Muscle layer of colon (tissue), 2 donors: ENCODE data around the gene ZNF407.

Experiments
- H3K27ac ChIP-seq: one replicate; pipeline ENCODE4 v1.7.0; 2013; ENCODE audit warnings: low read depth, mild to moderate bottlenecking, low read length, moderate library complexity
- H3K27me3 ChIP-seq, 2 donors: one replicate each; pipeline ENCODE4 v1.7.0; 2013; ENCODE audit warnings: low read length in 2 of 2, mild to moderate bottlenecking in 2 of 2; ENCODE audit not compliant: insufficient read depth in 2 of 2, control insufficient read depth in 1 of 2
- H3K36me3 ChIP-seq: one replicate; pipeline ENCODE4 v1.7.0; 2013; ENCODE audit warnings: mild to moderate bottlenecking, low read length; ENCODE audit not compliant: insufficient read depth
- H3K4me1 ChIP-seq: one replicate; pipeline ENCODE4 v1.7.0; 2013; ENCODE audit warnings: mild to moderate bottlenecking, low read length; ENCODE audit not compliant: insufficient read depth
- H3K4me3 ChIP-seq, 2 donors: one replicate each; pipeline ENCODE4 v1.7.0; 2013; ENCODE audit warnings: low read length in 2 of 2, low read depth in 1 of 2, mild to moderate bottlenecking in 1 of 2, moderate library complexity in 1 of 2
- H3K9ac ChIP-seq: one replicate; pipeline ENCODE4 v1.7.0; 2013; ENCODE audit warnings: low read length
- H3K9me3 ChIP-seq: one replicate; pipeline ENCODE4 v1.7.0; 2013; ENCODE audit warnings: mild to moderate bottlenecking, low read length
- donor health status: abdominal sarcoma.
- donor health status: Adenocarcinoma of cecum.

The ZNF407 gene

GRCh38 chr18:74632351-74632679 is 34.6 kb downstream of the ZNF407 start:
- no peaks in the 10 kb centered on the region for H3K9me3 ChIP-seq
- no peaks in the 10 kb centered on the region for H3K27me3 ChIP-seq
- H3K4me3 ChIP-seq, result no peak overlapping the region
- peaks cover 14% of the 10 kb centered on the region for H3K36me3 ChIP-seq
- H3K4me1 ChIP-seq, result no peaks in the 10 kb centered on the region
- no peak overlapping the region for H3K9ac ChIP-seq
- H3K27ac ChIP-seq, result no peak overlapping the region

- no peak overlapping the region for H3K9ac ChIP-seq
- no peaks in the 10 kb centered on the region for H3K4me1 ChIP-seq
These were observed 35.2 kb downstream of the ZNF407 start for GRCh38 chr18:74632856-74633255.

GRCh38 chr18:74633652-74634352 is 36.1 kb downstream of the ZNF407 start:
- Histone ChIP-seq H3K27me3 (no peaks in the 10 kb centered on the region), H3K27ac (no peak overlapping the region), H3K36me3 (peaks cover 14% of the 10 kb centered on the region), H3K4me3 (no peak overlapping the region), H3K4me1 (no peaks in the 10 kb centered on the region), H3K9ac (no peak overlapping the region), H3K9me3 (no peaks in the 10 kb centered on the region)

More at GRCh38 chr18:74632856-74633255, 35.2 kb downstream of the ZNF407 start:
- Histone ChIP-seq H3K36me3 (peaks cover 14% of the 10 kb centered on the region), H3K27me3 (no peaks in the 10 kb centered on the region), H3K9me3 (no peaks in the 10 kb centered on the region), H3K4me3 (no peak overlapping the region), H3K27ac (no peak overlapping the region)

GRCh38 chr18:74635224-74635975 is 37.7 kb downstream of the ZNF407 start:
- H3K4me1 ChIP-seq, result no peaks in the 10 kb centered on the region
- no peak overlapping the region for H3K9ac ChIP-seq
- H3K27ac ChIP-seq, result no peak overlapping the region
- no peak overlapping the region for H3K4me3 ChIP-seq
- peaks cover 14% of the 10 kb centered on the region for H3K36me3 ChIP-seq
- no peaks in the 10 kb centered on the region for H3K27me3 ChIP-seq
- no peaks in the 10 kb centered on the region for H3K9me3 ChIP-seq

- Histone ChIP-seq H3K9me3 (no peaks in the 10 kb centered on the region), H3K4me1 (no peaks in the 10 kb centered on the region), H3K27me3 (no peaks in the 10 kb centered on the region), H3K36me3 (peaks cover 8% of the 10 kb centered on the region), H3K4me3 (no peak overlapping the region), H3K27ac (no peak overlapping the region), H3K9ac (no peak overlapping the region)
These were observed 39.4 kb downstream of the ZNF407 start for GRCh38 chr18:74637070-74637469.

- H3K4me3 ChIP-seq, result no peak overlapping the region
- H3K27ac ChIP-seq, result no peak overlapping the region
- no peaks in the 10 kb centered on the region for H3K9me3 ChIP-seq
- no peaks in the 10 kb centered on the region for H3K36me3 ChIP-seq
- no peaks in the 10 kb centered on the region for H3K4me1 ChIP-seq
- no peaks in the 10 kb centered on the region for H3K27me3 ChIP-seq
- no peak overlapping the region for H3K9ac ChIP-seq
These were observed 40.5 kb downstream of the ZNF407 start for GRCh38 chr18:74638210-74638609.

GRCh38 chr18:74644713-74645112 is 47.0 kb downstream of the ZNF407 start:
- Histone ChIP-seq H3K4me1 (peaks cover 22% of the 10 kb centered on the region), H3K4me3 (no peak overlapping the region), H3K9me3 (no peaks in the 10 kb centered on the region), H3K36me3 (no peaks in the 10 kb centered on the region), H3K9ac (no peak overlapping the region), H3K27me3 (no peaks in the 10 kb centered on the region), H3K27ac (no peak overlapping the region)

- Histone ChIP-seq H3K9ac (no peak overlapping the region), H3K4me1 (peaks cover 22% of the 10 kb centered on the region), H3K27me3 (no peaks in the 10 kb centered on the region), H3K9me3 (no peaks in the 10 kb centered on the region), H3K36me3 (no peaks in the 10 kb centered on the region), H3K27ac (no peak overlapping the region), H3K4me3 (no peak overlapping the region)
These were observed 48.0 kb downstream of the ZNF407 start for GRCh38 chr18:74645679-74646078.

GRCh38 chr18:74651327-74652128 is 53.9 kb downstream of the ZNF407 start:
- no peaks in the 10 kb centered on the region for H3K9me3 ChIP-seq
- H3K27ac ChIP-seq, result peak overlapping the region; percentile 9
- no peak overlapping the region for H3K4me3 ChIP-seq
- H3K9ac ChIP-seq, result no peak overlapping the region
- no peaks in the 10 kb centered on the region for H3K36me3 ChIP-seq
- H3K4me1 ChIP-seq, result peaks cover 11% of the 10 kb centered on the region
- no peaks in the 10 kb centered on the region for H3K27me3 ChIP-seq

GRCh38 chr18:74652392-74652988 is 54.8 kb downstream of the ZNF407 start:
- H3K27me3 ChIP-seq, result no peaks in the 10 kb centered on the region
- peaks cover 15% of the 10 kb centered on the region for H3K4me1 ChIP-seq
- H3K27ac ChIP-seq, result no peak overlapping the region
- no peak overlapping the region for H3K9ac ChIP-seq
- H3K36me3 ChIP-seq, result no peaks in the 10 kb centered on the region
- no peak overlapping the region for H3K4me3 ChIP-seq
- H3K9me3 ChIP-seq, result no peaks in the 10 kb centered on the region

- Histone ChIP-seq H3K4me1 (peaks cover 10% of the 10 kb centered on the region), H3K27me3 (no peaks in the 10 kb centered on the region), H3K36me3 (no peaks in the 10 kb centered on the region), H3K27ac (no peak overlapping the region), H3K4me3 (no peak overlapping the region), H3K9ac (no peak overlapping the region), H3K9me3 (no peaks in the 10 kb centered on the region)
These were observed 57.0 kb downstream of the ZNF407 start for GRCh38 chr18:74654638-74655037.
